ENCODE measurements around the gene PTCH2.
"Not testable (repeated sequence)": the region's sequence is repeated elsewhere in the genome, so short reads cannot be mapped to it uniquely, and the experiment has no call there.

Gene PTCH2

DNA sequence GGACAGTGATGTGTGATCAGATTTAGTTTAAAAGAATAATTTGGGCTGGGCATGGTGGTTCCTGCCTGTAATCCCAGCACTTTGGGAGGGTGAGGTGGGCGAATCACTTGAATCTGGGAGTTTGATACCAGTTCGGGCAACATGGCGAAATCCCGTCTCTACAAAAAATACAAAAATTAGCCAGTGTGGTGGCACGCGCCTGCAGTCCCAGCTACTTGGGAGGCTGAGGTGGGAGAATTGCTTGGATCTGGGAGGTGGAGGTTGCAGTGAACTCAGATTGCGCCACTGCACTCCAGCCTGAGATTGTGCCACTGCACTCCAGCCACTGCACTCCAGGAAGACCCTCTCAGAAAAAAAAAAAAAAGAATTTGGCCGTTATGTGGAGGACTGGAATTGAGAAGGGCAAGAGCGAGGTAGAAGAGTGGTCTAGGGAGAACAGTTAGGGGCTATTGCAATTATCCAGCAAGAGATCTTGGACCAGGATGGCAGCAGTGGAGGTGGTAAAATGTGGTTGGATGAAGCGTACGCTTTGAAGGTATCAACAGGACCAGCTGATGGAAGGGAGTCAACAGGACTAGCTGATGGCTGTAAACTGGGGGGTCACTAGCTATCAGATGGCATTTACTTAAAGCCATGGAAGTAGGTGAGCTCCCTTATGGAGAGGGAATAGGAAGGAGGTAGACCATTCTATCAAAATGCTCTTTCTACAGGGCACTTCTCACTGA lies 25.1 kb downstream of the PTCH2 start:
- no peak for FAIRE-seq

DNA sequence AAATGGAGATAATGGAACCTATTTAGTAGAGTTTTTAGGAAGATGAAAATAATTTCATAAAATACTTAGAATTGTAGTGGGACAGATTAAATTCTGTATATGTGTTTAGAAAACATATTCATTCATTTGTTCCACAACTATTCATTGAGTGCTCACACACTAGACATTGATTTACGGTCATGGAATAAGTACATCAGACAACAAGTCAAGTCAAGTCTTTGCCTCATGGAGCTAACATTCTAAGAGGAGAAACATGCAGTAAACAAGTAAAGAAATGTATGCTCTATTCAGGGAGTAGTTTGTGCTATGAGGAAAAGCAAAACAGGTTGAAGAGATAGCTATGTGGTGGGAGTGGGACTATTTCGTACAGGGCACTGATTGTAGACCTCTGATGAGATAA lies 25.7 kb downstream of the PTCH2 start:
- FAIRE-seq = no peak

DNA sequence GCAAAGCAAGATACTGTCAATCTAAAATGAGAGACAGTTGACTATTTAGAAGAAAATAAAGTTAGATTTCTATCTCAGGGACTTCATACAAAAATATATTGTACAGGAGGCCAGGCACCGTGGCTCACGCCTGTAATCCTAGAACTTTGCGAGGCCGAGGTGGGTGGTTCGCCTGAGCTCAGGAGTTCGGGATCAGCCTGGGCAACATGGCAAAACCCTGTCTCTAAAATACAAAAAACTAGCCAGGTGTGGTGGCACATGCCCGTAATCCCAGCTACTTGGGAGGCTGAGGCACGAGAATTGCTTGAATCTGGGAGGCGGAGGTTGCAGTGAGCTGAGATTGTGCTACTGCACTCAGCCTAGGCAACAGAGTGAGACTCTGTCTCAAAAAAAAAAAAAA lies 27.1 kb downstream of the PTCH2 start:
- not testable (repeated sequence) for FAIRE-seq

DNA sequence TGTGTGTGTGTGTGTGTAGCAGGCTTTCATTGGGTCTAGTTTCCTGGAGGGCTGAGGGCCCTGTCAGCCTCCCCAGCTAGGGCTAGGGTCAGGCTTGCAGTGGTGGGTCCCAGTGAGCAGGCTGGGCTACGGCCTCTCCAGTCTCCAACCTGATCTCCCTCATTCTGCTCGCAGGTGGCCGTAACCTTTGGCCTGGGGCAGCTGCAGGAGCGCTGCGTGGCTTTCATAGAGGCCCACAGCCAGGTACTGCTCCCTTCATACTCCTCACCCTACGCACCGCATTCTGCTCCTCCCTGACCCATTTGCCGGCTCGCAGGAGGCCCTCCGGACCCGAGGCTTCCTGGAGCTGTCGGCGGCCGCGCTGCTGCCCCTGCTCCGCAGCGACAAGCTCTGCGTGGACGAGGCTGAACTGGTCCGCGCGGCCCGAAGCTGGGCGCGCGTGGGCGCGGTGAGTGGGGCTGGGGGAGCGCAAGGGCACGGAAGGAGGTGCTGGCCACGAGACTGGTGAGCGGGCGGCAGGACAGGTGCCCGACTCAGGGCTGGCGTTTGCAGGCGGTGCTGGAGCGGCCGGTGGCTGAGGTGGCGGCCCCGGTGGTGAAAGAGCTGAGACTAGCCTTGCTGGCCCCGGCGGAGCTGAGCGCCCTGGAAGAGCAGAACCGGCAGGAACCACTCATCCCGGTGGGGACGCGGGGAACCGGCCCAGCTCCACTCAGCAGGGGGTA lies 30.1 kb downstream of the PTCH2 start:
- no peak for FAIRE-seq

DNA sequence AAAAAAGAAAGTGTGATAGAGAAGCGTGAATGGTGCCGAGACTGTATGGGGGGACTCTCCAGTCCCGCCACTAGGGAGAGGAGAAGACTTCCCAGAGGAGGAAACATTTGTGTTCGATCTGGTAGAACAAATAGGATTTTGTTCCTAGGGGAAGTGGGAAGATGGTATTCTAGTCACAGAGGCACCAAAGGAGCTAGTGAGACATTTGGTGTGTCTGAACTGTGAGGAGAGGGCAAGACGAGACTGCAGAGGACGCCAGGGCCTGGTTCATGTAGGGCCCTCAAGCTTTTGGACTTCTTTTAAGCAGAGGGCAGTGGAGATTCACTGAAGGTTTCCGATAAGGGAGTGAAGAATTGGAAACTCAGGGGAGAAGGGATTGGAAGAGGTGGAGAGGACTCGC lies 31.8 kb downstream of the PTCH2 start:
- no peak for FAIRE-seq

DNA sequence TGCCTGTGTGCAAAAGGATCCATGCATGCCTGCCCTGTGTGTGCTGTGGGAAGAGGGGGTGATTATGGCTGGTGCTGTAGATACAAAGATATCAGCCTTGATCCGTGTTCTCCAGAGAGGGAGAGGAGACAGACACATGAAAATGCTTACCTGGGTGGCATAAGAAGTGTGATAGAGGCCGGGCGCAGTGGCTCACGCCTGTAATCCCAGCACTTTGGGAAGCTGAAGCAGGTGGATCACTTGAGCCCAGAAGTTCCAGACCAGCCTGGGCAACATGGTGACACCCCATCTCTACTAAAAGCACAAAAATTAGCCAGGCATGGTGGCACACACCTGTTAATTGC lies 32.3 kb downstream of the PTCH2 start:
- not testable (repeated sequence) for FAIRE-seq

DNA sequence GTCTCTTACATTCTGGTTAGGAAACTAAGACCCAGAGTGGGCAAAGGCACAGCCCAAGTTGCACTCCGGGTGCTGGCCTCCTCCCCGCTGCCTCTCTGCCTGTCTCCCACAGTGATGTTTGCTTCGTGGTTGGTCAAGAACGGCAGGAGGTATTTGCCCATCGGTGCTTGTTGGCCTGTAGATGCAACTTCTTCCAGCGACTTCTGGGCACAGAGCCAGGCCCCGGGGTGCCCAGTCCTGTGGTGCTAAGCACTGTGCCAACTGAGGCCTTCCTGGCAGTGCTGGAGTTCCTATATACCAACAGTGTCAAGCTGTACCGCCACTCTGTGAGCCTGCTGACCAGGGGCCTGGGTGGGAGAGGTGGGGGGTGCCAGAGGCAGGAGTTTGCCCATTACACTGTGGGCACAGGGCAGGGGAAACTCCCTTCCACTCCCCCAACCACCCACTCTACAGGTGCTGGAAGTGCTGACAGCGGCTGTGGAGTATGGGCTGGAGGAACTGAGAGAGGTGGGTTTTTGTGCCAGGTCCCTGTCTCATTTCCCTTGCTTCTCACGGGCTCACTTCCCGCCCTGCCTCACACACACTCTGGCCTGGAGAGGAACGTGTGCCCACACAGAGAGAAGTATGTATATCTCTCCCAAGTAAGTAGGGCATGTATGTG lies 32.8 kb downstream of the PTCH2 start:
- FAIRE-seq = no peak

DNA sequence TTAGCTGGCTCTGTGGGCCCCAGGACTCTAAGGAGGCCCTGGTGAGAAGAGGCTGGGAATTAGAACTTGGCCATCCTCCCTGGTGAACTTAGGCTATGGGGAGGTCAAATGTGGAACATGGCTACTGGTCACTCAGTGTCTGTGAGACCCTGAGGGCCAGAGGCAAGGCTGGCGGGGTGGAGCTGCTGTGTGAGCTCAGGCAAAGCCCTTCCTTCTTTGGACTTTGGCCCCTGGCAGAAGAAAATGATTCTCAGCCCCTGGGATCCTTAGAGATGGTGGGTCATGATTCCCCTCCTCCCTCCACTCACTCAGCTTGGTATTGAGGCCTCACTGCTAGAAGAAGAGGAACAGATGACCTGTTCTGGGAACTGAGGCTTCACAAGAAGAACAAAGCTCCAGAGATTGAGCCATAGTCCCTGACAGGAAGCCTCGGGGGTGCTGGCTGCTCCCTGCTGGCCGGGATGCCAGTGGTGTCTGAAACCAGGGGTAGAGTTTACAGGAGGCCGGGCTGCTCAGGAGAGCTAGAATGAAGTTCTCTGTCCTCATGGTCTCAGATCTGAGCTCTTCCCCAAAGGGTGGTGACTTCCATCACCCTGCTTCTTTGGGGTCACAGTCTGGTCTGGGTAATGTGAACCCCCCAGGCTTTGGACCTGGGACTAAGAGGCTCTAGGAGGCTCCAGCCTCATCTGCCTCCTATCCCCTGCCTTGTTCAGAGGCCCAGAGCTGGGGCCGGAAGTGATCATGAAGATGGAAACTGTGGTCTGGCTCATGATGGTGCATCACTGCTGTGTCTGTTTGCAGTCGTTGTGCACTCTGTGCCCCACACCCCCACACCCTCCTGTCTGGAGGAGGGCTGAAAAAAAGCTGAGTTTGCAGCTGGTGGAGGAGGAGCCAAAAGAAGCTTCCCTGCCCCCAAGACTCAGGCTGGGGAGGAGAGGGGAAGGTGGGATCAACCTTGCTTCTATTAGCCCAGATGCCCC lies 33.8 kb downstream of the PTCH2 start:
- FAIRE-seq = no peak

DNA sequence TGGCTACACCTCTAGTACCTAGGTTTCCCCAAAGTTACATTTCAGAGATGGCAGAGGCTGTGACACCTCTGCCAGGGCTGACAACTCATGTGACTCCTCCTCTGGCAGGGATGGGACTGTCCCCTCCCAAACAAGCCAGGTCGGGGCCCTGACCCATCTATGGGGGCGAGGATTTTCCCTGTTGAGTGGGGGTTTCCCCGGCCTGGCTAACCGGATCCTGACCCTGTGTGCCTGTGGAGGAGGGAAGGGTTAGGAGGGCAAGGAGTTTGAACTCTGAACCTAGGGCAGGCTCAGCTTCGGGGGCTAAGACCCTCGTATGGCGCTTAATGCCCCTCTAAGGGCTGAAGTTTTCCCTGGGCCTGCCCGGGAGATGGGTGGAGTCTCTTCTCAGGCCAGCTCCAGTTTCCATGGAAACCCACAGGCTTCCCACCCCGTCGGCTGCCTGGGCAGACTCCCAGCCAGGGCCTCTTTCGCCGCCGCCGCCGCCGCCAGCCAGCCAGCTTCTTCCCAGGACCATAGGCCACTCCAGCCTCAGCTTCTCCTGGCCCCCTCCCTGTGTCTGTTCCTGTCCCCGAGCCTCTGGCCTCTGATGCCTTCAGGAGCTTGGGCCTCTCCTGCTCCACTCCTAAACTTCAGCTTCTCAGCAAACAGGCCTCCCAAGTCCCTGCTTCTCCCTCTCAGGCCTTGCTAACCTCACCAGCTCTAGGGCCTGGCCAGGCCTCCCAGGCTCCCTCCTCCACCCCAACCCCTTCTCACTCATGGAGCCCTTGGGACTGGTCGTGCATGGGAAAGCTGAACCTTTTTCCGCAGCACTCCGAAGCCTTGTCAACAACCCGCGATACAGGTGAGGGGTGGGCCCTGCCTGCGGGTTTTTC lies 34.8 kb downstream of the PTCH2 start, which contains the start of gene BTBD19:
BTBD19 (plus strand) TSS at position 461 of the 875 bp plus-strand sequence; CDS start at position 759, 298 bp downstream.
- FAIRE-seq = peak; percentile 72

DNA sequence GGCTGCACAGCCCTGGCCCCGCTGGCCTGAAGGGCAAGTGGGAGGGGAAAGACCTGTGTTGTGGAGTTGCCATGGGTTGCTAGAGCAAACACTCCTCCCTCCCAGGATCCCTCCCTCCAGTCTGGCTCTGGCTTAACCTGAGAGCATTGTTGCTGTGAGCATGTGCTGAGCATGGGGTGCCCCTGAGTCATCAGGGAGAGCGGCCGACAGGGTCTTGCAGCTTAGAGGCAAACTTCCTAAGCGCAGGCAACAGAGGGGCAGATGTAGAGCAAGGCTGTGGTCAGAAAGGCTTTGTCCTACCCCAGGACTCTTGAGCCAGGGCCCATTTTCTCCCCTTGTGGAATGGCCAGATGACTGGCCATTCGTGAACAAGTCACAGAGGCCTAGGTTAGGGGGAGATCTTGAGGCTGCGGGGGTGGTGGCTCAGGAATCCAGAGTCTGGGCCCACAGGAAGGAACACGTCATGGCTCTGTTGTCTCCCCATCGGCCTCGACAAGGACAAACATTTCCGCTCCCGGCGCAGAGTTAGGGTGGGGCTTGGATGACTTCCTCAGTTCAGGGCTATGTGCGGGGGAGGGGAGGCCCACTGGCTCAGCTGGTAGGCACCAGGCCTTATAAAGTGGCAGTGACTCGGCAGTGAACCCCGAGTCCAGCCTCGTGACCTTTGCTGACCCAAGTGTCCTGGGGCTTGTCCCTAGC lies 35.5 kb downstream of the PTCH2 start:
- peak; percentile 98 for FAIRE-seq

DNA sequence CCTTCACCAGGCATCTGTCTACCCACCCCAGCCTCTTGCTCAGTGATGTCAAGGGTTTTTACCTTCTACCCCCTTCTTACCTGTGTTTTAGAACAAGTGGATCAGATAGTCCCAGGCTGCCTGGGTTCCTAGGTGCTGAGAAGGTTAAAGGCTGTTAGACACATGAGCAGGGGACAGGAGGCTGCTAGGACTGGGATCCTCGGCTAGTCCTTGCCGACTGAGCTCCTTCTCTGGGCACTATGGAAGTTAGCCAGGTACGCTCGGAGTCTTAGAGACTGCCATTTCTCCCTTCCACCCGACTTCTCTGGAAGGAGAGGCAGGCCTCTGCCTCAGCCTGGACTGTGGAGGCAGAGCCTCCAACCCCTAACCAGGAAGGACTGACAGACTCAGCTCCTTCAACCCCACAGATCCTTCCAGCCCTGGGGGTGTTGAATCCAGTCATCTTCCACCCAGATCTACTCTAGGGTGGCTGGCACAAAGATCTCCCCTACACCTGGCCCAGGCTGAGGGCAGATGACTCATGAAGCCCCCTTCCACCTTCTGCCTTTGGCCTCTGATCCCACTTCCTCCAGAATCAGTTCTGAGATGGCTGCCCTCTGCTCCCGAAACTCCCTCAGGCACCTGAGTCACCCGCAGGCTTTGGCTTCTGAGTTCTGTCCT lies 36.2 kb downstream of the PTCH2 start, which contains the start of gene DYNLT4:
DYNLT4 (minus strand) TSS at position 648 of the 660 bp plus-strand sequence. CDS start 683 bp downstream, outside the sequence.
- FAIRE-seq = no peak

DNA sequence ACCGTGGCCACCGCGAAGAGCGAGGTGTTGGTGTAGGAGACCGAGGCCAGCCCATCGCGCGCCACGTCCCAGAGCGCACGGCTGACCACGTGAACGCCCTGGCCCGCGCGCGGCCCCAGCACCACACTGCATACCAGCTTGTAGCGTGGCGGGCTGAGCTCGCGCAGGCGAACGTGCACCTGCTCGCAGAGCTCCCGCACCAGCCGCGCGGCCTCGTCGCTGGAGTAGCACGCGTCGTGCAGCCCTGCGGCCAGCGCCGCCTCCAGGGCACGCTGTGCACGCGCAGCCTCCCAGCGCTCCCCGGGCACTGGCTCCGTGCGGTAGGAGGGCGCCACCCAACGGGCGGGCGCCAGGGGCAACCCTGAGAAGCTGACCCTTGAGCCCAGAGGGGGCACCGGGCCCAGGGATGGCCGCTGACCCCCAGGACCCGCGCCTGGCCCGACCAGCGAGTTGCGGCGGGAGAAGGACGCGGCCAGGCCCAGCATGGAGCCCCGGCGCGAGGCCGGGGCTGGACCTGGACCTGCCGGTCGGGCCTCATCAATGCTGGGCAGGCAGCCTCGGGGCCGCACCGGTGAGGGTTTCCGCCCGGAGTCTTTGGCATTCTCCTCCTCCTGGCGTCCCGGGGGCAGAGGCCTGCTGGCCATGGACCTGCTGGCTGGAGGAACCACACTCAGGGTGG lies 36.9 kb downstream of the PTCH2 start:
- no peak for FAIRE-seq

DNA sequence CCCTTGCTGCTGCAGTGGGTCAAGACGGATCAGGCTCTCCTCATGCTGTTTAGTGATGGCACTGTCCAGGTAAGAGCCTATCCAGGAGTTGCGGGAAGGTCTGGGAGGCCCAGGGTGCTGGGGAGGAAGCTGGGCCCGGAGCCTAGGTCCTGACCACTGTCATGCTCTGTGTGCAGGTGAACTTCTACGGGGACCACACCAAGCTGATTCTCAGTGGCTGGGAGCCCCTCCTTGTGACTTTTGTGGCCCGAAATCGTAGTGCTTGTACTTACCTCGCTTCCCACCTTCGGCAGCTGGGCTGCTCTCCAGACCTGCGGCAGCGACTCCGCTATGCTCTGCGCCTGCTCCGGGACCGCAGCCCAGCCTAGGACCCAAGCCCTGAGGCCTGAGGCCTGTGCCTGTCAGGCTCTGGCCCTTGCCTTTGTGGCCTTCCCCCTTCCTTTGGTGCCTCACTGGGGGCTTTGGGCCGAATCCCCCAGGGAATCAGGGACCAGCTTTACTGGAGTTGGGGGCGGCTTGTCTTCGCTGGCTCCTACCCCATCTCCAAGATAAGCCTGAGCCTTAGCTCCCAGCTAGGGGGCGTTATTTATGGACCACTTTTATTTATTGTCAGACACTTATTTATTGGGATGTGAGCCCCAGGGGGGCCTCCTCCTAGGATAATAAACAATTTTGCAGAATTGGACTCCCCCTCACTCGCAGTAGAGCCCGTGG lies 37.6 kb downstream of the PTCH2 start:
- FAIRE-seq = no peak

DNA sequence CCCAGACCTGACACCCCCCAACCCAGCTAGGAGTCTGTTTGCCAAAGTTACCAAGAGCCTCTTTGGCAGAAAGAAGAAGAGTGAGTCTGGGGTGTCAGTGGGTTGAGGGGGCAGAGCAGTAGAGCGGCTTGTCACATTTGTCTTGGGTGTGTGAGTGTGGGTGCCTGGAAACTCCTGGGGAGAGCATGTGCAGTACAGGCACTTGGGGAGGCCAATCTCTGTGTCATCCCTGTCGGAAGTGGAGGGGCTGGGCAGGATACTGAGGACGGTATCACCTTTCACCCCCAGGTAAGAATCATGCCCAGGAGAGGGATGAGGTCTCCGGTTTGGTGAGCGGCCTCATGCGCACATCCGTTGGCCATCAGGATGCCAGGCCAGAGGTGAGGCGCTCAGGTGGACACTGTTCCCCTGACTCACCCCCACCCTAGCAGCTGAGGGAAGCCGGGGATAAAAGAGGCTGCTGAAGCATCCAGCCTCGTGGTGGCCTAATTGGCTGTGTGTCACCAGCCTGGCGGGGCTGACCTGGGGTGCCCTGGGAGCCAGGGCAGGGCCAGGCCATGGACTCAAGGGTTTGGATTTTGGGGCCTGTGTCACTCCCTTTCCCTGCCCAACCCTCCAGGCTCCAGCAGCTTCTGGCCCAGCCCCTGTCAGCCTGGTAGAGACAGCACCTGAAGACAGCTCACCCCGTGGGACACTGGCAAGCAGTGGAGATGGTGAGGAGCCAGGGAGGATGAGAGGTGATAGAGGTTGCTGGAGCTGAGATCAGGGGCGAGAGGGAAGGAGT lies 39.5 kb downstream of the PTCH2 start:
- no peak for FAIRE-seq

DNA sequence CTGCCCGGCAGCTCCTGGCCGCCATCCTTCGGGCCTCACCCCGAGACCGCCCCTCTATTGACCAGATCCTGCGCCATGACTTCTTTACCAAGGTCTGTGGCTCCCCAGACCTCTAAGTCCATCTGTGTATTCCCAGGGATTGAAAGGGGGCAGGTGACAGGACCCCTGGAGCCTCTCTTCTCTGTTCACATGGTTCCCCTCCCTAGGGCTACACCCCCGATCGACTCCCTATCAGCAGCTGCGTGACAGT lies 40.1 kb downstream of the PTCH2 start:
- FAIRE-seq = no peak

DNA sequence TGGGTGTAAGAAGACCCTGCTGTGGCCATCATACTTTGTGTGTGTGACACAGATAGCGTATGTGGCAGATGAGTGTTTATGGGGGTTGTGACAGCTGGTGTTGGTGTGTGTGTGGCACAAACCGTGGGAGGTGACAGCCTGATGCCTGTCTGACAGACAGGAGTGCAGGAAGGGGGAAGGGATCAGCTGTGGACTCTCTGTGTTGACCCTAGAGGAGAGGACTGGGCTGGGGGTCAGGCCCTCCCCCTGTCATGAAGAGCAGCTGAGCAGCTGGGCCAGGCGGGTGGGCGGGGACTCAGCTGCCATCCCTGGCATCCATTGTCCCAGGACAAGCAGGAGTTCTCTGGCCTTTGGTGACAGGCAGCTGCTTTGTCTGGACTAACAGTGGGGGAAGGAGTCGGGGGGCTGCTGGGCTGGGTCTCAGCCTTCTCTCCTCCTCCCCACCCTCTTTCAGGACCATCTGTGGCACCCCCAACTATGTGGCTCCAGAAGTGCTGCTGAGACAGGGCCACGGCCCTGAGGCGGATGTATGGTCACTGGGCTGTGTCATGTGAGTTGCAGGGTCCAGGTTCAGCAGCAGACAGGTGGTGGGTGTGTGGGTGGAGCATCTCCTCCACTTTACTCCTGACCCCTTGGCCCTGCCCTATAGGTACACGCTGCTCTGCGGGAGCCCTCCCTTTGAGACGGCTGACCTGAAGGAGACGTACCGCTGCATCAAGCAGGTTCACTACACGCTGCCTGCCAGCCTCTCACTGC lies 40.6 kb downstream of the PTCH2 start:
- FAIRE-seq = no peak

DNA sequence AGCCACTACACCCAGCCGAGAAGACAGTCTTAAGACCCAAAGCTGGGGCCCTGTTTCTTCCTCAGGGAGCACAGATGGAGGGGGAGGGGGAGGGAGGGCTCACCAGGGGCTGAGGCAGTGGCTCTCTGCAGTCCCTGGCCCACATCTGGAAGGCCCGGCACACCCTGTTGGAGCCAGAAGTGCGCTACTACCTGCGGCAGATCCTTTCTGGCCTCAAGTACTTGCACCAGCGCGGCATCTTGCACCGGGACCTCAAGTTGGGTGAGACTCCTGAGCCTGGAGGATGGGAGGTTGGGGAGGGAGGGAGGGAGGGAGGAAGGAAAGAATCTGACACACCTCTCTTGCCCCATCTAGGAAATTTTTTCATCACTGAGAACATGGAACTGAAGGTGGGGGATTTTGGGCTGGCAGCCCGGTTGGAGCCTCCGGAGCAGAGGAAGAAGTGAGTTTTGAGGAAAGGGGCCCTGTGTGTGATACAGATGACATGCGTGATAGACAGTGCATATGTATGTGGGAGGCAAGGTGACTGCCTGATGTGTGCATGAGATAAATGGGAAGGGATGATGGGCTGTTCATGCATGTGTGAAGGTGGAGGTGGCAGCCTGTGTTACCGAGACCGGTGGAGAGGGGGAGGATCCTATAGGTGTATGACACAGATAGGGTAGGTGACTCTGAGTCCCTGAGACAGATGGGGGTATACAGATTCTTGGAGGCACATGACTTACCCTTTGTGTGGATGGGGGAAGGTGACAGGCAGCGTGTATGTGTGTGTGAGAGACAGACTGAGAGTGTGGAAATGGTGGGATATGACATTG lies 41.4 kb downstream of the PTCH2 start:
- no peak for FAIRE-seq
